ENCODE measurements around the gene UNC80. TPM values are rescaled to one million over a fixed set of nuclear protein-coding genes. Genes with fewer than 3 reads are reported as not detected.

The UNC80 gene
- total RNA-seq, 1 donor from 2014 or later, result 0.05 TPM

DNA sequence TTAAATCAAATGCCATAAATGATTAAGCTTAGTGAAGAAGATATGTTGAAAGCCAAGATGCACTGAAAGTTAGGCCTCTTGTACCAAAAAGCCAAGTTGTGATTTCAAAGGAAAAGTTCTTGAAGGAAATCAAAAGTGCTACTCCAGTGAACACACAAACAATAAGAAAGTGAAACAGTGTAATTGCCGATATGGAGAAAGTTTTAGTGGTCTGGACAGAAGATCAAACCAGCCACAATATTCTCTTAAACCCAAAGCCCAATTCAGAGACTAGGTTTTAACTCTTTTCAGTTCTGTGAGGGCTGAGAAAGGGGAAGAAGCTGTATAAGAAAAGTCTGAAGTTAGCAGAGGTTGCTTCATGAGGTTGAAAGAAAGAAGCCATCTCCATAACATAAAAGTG lies 129.0 kb downstream of the UNC80 start:
- no peak for DNase-seq (ENCODE audit: low spot score)
- Mint-ChIP-seq H3K4me1 (ENCODE audit: unreplicated experiment) (no peaks in the 10 kb centered on the region), H3K27ac (ENCODE audit: unreplicated experiment) (no peak overlapping the region), H3K4me3 (ENCODE audit: unreplicated experiment) (no peak overlapping the region), H3K9me3 (ENCODE audit: unreplicated experiment) (no peaks in the 10 kb centered on the region), H3K27me3 (ENCODE audit: unreplicated experiment) (no peaks in the 10 kb centered on the region), H3K36me3 (ENCODE audit: low read depth, unreplicated experiment) (no peaks in the 10 kb centered on the region)
- TF ChIP-seq, protein P1, sequence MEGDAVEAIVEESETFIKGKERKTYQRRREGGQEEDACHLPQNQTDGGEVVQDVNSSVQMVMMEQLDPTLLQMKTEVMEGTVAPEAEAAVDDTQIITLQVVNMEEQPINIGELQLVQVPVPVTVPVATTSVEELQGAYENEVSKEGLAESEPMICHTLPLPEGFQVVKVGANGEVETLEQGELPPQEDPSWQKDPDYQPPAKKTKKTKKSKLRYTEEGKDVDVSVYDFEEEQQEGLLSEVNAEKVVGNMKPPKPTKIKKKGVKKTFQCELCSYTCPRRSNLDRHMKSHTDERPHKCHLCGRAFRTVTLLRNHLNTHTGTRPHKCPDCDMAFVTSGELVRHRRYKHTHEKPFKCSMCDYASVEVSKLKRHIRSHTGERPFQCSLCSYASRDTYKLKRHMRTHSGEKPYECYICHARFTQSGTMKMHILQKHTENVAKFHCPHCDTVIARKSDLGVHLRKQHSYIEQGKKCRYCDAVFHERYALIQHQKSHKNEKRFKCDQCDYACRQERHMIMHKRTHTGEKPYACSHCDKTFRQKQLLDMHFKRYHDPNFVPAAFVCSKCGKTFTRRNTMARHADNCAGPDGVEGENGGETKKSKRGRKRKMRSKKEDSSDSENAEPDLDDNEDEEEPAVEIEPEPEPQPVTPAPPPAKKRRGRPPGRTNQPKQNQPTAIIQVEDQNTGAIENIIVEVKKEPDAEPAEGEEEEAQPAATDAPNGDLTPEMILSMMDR (IDR thresholded peaks at IDR 0.05; ENCODE audit: unreplicated experiment), result no peak

- no peaks in the 10 kb centered on the region for H3K4me1 Mint-ChIP-seq (ENCODE audit: unreplicated experiment)
- no peaks in the 10 kb centered on the region for H3K27me3 Mint-ChIP-seq (ENCODE audit: unreplicated experiment)
- H3K27ac Mint-ChIP-seq (ENCODE audit: unreplicated experiment), result no peak overlapping the region
- H3K9me3 Mint-ChIP-seq (ENCODE audit: unreplicated experiment), result no peaks in the 10 kb centered on the region
- TF ChIP-seq, protein P1 (IDR thresholded peaks at IDR 0.05; ENCODE audit: unreplicated experiment), result no peak
- no peaks in the 10 kb centered on the region for H3K36me3 Mint-ChIP-seq (ENCODE audit: low read depth, unreplicated experiment)
- no peak for DNase-seq (ENCODE audit: low spot score)
- H3K4me3 Mint-ChIP-seq (ENCODE audit: unreplicated experiment), result no peak overlapping the region
Measured at GRCh38 chr2:209901172-209901571, 129.5 kb downstream of the UNC80 start.

DNA sequence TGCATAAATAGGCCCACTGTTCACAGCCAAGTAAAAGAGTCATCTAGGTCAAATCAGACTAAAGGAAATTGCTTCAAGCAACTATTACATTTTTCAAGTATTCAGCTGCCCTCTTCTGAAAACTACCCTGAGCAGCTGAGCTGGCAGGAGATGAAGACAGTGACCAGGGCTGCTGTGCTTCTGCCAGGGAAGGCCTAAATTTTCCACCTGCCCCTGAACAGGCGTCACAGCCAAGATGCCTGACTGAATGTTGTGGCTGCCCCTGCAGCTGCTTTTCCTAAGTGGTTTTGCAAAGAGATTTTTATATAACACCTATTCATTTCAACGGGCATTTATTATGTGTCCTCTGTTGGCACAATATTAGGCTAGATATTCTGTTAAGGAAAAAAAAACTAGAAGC lies 134.1 kb downstream of the UNC80 start:
- TF ChIP-seq, protein P1 (IDR thresholded peaks at IDR 0.05; ENCODE audit: unreplicated experiment), result no peak
- H3K27me3 Mint-ChIP-seq (ENCODE audit: unreplicated experiment), result no peaks in the 10 kb centered on the region
- DNase-seq (ENCODE audit: low spot score), result no peak
- no peak overlapping the region for H3K27ac Mint-ChIP-seq (ENCODE audit: unreplicated experiment)
- no peaks in the 10 kb centered on the region for H3K9me3 Mint-ChIP-seq (ENCODE audit: unreplicated experiment)
- no peaks in the 10 kb centered on the region for H3K4me1 Mint-ChIP-seq (ENCODE audit: unreplicated experiment)
- H3K4me3 Mint-ChIP-seq (ENCODE audit: unreplicated experiment), result no peak overlapping the region
- H3K36me3 Mint-ChIP-seq (ENCODE audit: low read depth, unreplicated experiment), result no peaks in the 10 kb centered on the region

DNA sequence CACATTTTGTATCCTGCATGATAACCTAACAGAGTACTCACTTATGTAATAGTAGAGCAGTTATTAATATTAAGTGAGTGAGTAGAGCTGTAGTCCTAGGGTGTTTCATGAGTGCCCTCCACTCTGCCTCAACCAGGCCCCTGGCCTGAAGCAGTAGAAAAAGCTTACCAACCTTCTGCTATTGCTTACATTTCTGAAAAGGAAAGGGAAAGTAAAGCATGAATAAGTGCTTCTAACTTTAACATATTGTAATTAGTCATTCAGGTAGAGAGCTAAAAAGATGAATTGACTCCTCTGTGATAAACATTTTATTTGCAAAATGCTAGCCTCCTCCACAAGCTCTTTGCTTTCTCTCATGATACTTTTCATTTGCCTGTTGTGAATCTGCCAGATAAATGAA lies 136.1 kb downstream of the UNC80 start:
- Mint-ChIP-seq H3K9me3 (ENCODE audit: unreplicated experiment) (no peaks in the 10 kb centered on the region), H3K4me3 (ENCODE audit: unreplicated experiment) (no peak overlapping the region), H3K36me3 (ENCODE audit: low read depth, unreplicated experiment) (no peaks in the 10 kb centered on the region), H3K4me1 (ENCODE audit: unreplicated experiment) (no peaks in the 10 kb centered on the region), H3K27me3 (ENCODE audit: unreplicated experiment) (no peaks in the 10 kb centered on the region), H3K27ac (ENCODE audit: unreplicated experiment) (no peak overlapping the region)
- DNase-seq (ENCODE audit: low spot score), result no peak
- TF ChIP-seq, protein P1 (IDR thresholded peaks at IDR 0.05; ENCODE audit: unreplicated experiment), result no peak

GRCh38 chr2:209908511-209908910 lies 136.9 kb downstream of the UNC80 start:
- Mint-ChIP-seq H3K4me3 (ENCODE audit: unreplicated experiment) (no peak overlapping the region), H3K36me3 (ENCODE audit: low read depth, unreplicated experiment) (no peaks in the 10 kb centered on the region), H3K27ac (ENCODE audit: unreplicated experiment) (no peak overlapping the region), H3K9me3 (ENCODE audit: unreplicated experiment) (no peaks in the 10 kb centered on the region), H3K27me3 (ENCODE audit: unreplicated experiment) (no peaks in the 10 kb centered on the region), H3K4me1 (ENCODE audit: unreplicated experiment) (no peaks in the 10 kb centered on the region)
- no peak for DNase-seq (ENCODE audit: low spot score)
- TF ChIP-seq, protein P1 (IDR thresholded peaks at IDR 0.05; ENCODE audit: unreplicated experiment), result no peak
